HK-2 (cell line): ENCODE results near the gene TM4SF5.

Source experiments
- DNase-seq: peaks from one replicate; pipeline ENCODE4 v3.0.0-alpha.2; 2018; ENCODE audit not compliant: unreplicated experiment

TM4SF5 gene

GRCh38 chr17:4747847-4748246 is 23.8 kb upstream of the TM4SF5 start:
- DNase-seq = no peak

GRCh38 chr17:4748686-4749085 is 23.0 kb upstream of the TM4SF5 start:
- DNase-seq = no peak

- no peak for DNase-seq
These were observed 21.1 kb upstream of the TM4SF5 start for GRCh38 chr17:4750606-4751005.

DNA sequence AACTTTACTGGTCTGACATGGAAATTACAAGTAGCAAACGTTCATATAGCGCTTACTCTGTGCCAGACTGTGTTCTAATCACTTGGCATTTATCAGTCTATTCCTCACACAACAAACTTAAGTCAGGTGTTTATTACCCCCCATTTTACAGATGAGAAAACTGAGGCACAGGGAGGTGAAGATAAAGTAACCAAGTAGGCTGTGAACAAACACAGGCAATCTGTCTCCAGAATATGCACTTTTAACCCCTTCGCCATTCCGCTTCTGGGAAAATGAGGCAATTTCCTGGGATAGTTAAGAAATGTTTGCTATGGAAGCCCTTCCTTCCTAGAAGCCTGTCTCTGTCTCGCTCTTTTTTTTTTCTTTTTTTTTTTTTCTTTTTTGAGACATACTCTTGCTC is 19.8 kb upstream of the TM4SF5 start:
- no peak for DNase-seq

DNA sequence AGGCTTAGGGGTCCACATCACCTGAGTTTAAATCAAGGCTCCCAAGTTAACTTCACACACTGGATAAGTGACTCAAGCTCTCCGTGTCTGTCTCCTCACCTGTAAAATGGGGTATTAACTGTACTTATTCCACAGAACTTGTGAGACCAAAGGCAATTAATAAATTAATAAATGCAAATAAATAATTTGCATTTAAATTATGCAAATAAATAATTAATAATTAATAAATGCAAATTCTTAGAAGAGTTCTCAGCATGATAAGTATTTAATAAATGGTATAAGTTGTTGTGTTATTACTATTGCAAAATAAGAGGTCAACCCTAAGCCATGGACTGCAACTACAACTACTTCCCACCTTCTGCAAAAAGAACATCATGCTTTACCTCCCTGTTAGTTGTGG is 18.3 kb upstream of the TM4SF5 start:
- DNase-seq = no peak

- no peak for DNase-seq
These were observed 11.9 kb upstream of the TM4SF5 start for GRCh38 chr17:4759776-4760236.

GRCh38 chr17:4764595-4764994 is 7.1 kb upstream of the TM4SF5 start:
- no peak for DNase-seq

DNA sequence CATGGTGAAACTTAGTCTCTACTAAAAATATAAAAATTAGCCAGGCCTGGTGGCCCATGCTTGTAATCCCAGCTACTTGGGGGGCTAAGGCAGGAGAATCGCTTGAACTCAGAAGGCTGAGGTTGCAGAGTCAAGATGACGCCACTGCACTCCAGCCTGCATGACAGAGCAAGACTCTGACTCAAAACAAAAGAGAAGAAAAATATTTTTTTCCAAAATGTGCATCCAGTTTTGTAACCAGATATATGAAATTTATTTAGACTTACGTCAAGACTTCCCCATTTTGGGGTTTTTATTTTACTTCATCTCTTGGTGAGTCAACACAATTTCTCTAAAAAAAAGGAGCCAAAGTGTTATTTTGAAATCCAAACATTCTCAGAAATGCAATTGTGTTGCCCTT is 5.5 kb upstream of the TM4SF5 start:
- no peak for DNase-seq

GRCh38 chr17:4766723-4767122 is 5.0 kb upstream of the TM4SF5 start:
- DNase-seq = no peak

DNA sequence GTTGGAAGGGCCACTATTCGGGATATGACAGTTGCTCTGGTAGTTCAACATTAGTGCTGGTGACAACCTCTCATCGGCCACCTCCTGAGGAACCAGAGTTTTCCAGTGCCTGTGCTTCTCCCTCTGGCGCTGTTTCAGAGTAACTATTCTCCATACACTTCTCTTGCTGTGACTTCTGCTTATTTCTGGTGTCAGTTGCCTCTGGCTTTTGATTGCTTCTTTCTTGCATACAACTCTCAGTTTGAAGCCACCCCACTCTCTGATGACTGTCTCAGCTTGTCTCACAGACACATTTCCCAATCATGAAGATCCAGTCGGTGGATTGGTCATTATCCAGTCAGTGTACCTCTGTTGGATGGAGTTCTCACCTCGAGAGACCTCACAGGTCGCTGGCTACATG is 3.4 kb upstream of the TM4SF5 start:
- no peak for DNase-seq

DNA sequence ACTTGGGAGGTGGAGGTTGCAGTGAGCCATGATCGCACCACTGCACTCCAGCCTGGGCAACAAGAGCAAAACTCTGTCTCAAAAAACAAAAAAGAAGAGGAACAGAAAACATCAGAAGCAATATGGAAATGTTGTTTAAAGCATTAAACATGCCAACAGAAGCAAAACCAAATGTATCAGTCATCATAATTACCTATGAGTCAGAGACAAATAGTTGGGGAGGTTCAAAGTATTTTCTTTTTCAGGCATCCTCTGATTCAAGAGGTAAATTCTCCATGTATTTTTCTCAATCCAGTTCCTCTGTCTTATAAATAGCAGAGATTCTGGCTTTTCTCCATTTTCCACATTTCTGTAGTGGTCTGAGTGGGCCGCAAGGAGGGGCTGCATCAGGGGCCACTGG is 2.1 kb upstream of the TM4SF5 start:
- DNase-seq = no peak

DNA sequence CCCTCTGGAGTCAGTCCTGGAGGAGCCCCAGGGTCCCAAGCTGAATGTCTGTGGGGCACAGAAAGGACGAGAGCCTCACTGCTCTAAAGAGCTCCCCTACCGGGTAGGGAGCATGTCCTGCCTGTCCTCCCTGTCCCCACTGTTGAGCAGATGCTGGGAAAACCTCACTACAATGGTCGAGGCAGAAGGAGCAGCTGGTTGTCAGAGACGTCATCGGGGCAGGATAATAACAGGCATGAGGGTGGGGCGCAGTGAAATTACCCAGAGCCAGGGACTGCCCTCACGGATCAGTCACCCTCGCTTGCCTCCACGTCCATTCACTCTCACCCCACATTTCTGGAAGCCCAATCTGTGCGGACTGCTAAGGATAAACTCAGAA is 538 bp downstream of the TM4SF5 start:
- DNase-seq = no peak

- DNase-seq = no peak
These were observed 6.5 kb downstream of the TM4SF5 start for GRCh38 chr17:4777969-4778760.

GRCh38 chr17:4780325-4780955 is 8.8 kb downstream of the TM4SF5 start:
- DNase-seq = no peak

DNA sequence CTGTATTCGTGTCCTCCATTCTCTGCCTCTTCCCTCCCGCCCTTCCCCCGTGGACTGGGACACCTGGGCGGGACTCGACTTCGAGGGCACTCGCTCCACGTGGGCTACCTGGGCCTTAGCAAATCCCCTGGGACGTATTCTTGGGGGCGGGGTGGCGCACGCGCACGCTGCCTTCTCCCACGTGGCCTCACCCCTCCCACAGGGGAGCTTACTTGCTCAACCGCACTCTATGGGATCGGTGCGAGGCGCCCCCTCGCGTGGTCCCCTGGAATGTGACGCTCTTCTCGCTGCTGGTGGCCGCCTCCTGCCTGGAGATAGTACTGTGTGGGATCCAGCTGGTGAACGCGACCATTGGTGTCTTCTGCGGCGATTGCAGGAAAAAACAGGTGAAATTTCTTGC is 11.0 kb downstream of the TM4SF5 start:
- DNase-seq = no peak

DNA sequence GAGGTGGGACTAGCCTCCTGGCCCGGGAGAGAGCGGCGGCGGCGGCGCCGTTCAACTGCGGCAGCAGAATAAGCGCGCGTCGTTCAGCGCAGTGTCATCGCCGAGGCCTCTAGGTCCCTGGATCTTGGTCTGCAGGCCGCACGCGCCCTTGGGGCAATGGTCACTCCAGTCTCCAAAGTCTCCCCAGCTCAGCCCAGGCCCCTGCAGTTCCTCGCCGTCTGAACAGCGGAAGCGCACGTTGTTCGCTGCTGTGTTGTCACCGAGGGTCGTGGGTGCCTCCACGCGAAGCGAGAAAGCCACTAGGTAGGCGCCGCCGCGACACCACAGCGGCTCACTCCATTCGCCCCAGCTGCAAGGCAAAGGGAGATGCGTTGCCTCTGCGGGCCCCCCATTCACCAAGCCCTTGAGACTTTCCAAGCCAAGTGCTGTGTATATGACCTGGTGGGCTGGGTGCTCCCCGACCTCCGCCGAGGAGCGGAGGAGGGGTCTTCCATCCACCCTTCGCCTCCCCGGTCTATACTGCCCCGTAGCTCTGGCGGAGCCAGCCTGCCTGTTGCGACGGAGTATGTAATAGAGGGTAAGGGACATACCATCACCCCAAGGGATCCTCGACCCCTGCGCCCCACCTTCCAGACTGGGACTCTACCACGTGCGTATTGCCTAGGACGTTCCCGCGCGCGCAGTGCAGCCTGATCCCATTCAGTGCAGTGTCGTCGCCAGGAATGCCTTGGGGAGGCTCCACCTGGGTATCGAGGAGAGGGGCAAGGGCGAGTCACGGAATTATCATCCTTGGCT is 13.8 kb downstream of the TM4SF5 start:
- DNase-seq = no peak

DNA sequence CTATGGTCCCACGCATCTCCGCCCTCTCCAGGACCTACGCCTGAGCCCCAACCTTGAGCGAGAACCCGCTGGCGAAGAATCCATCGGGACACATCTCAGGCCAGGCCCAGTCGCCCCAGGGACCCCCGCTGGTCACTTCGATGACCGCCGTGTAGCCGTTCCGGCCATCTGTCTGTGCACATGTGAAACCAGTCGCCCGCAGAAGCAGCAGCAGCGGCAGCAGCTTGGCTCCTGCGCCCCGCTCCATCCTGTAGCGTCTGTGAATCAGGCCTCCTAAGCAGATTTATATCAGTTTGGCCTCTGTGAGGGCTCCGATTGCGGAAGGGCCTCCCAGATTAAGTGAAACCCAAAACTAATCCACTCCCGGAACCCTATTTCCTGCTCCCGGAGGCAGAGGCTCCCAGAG is 14.4 kb downstream of the TM4SF5 start, which contains the start of gene VMO1:
Gene VMO1 (minus strand): TSS at position 259 of the 406 bp plus-strand sequence. CDS start 12 bp downstream, at position 247.
- no peak for DNase-seq

GRCh38 chr17:4786516-4786915 is 14.8 kb downstream of the TM4SF5 start:
- DNase-seq = no peak

DNA sequence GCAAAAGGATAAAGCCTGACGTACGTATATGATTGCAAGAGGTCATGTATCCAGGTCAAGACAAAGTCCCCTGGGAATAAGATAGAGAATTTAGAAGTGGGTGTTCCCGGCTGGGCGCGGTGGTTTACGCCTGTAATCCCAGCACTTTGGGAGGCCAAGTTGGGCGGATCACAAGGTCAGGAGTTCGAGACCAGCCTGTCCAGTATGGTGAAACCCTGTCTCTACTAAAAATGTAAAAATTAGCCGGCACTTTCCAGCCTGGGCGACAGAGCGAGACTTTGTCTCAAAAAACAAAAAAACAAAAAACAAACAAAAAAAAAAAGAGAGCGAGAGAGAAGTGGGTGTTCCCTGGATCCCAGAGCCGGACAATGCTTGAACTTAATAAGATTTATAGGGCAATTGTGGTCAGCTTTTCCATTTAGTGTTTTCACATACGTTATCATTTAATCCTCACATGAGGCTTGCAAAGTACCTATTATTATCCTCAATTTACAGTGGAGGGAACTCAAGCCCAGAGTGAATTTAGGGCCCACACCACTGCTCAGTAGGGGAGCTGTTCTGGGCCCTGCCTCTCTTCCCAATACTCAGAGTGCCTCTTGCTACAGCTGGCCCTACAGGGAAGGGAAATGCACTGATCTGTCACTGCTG is 16.6 kb downstream of the TM4SF5 start:
- no peak for DNase-seq

DNA sequence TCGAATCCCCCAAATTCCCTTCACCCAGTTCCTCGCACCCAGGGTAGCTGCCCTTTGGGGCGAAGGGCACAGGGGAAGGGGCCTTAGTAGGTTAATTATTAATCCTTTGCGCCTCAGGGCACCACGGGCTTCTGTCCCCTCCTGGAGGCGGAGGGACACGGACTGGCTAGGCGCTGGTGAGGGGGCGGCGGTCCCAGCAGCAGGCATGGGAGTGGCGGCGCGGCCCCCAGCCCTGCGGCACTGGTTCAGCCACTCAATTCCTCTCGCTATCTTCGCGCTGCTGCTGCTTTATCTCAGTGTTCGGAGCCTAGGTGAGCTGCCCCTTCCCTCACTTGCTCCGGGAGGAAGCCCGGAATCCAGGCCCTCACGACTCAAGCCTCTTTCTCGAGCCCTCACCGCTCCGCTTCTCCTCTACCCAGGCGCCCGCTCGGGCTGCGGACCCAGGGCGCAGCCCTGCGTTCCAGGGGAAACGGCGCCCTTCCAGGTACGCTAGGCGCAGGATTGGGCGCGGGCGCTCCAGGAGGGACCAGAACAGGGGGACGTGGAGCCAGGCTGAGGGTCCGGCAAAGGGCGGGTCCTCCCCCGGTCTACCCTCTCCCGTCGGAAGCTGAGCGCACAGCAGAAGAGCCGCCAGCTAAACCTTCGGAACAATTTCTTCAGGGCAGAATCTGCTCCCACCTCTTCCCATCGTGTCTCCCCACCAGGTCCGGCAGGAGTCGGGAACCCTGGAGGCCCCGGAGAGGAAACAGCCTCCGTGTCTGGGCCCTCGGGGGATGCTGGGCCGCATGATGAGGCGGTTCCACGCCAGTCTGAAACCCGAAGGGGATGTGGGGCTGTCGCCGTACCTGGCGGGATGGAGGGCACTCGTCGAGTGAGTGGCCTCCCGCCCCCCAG is 17.4 kb downstream of the TM4SF5 start, which contains the start of gene GLTPD2:
Gene GLTPD2 (plus strand): TSS at position 158 of the 894 bp plus-strand sequence. CDS start 48 bp downstream, at position 206.
- DNase-seq = peak; percentile 43

DNA sequence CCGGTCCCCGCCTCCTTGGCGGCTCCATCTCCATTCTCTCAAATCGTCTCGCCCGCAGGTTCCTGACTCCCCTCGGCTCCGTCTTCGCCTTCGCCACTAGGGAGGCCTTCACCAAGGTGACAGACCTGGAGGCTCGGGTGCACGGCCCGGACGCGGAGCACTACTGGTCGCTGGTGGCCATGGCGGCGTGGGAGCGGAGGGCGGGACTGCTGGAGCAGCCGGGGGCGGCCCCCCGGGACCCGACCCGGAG is 17.9 kb downstream of the TM4SF5 start:
- DNase-seq = no peak
